ENCODE results near the gene CCNG1. TPM values are rescaled to one million over a fixed set of nuclear protein-coding genes. Genes with fewer than 3 reads are reported as not detected.
"Not testable (repeated sequence)": the region's sequence is repeated elsewhere in the genome, so short reads cannot be mapped to it uniquely, and the experiment has no call there.

Gene CCNG1
- 107 TPM for total RNA-seq
- polyA plus RNA-seq: 150 TPM
- long read RNA-seq, donor 1, partial matches to known transcripts: 0 of 1 reads
- long read RNA-seq, donor 1, other reads (novel, unspliced or antisense): 0 of 1 reads
- long read RNA-seq, donor 2: 0 reads
- long read RNA-seq, donor 3, transcript CCNG1-201 (7 exons, 2,458 nt): major isoform, 20 of 26 reads
- long read RNA-seq, donor 3, transcript CCNG1-202 (8 exons, 2,366 nt): minor isoform, 5 of 26 reads
- long read RNA-seq, donor 3, partial matches to known transcripts: 0 of 26 reads
- long read RNA-seq, donor 3, other reads (novel, unspliced or antisense): 0 of 26 reads
- long read RNA-seq, donor 4, transcript CCNG1-201 (7 exons, 2,458 nt): major isoform, 7 of 8 reads
- long read RNA-seq, donor 4, partial matches to known transcripts: 0 of 8 reads
- long read RNA-seq, donor 4, other reads (novel, unspliced or antisense): 0 of 8 reads
- long read RNA-seq, donor 5, transcript CCNG1-201 (7 exons, 2,458 nt): major isoform, 19 of 35 reads
- long read RNA-seq, donor 5, transcript CCNG1-202 (8 exons, 2,366 nt): minor isoform, 6 of 35 reads
- long read RNA-seq, donor 5, partial matches to known transcripts: 0 of 35 reads
- long read RNA-seq, donor 5, other reads (novel, unspliced or antisense): 5 of 35 reads
- long read RNA-seq, donor 6, transcript CCNG1-201 (7 exons, 2,458 nt): major isoform, 17 of 20 reads
- long read RNA-seq, donor 6, partial matches to known transcripts: 0 of 20 reads
- long read RNA-seq, donor 6, other reads (novel, unspliced or antisense): 0 of 20 reads
- long read RNA-seq, donor 7, transcript CCNG1-201 (7 exons, 2,458 nt): major isoform, 18 of 220 reads
- long read RNA-seq, donor 7, partial matches to known transcripts: 43 of 220 reads
- long read RNA-seq, donor 7, other reads (novel, unspliced or antisense): 157 of 220 reads
- long read RNA-seq, donor 8, transcript CCNG1-201 (7 exons, 2,458 nt): major isoform, 8 of 9 reads
- long read RNA-seq, donor 8, partial matches to known transcripts: 0 of 9 reads
- long read RNA-seq, donor 8, other reads (novel, unspliced or antisense): 0 of 9 reads
- long read RNA-seq, donor 9, transcript CCNG1-201 (7 exons, 2,458 nt): major isoform, 8 of 11 reads
- long read RNA-seq, donor 9, partial matches to known transcripts: 0 of 11 reads
- long read RNA-seq, donor 9, other reads (novel, unspliced or antisense): 0 of 11 reads
- long read RNA-seq, donor 10, transcript CCNG1-202 (8 exons, 2,366 nt): minor isoform, 6 of 20 reads
- long read RNA-seq, donor 10, transcript CCNG1-201 (7 exons, 2,458 nt): major isoform, 13 of 20 reads
- long read RNA-seq, donor 10, partial matches to known transcripts: 0 of 20 reads
- long read RNA-seq, donor 10, other reads (novel, unspliced or antisense): 0 of 20 reads

GRCh38 chr5:163437309-163438182, at the start of gene CCNG1:
Gene CCNG1, plus strand, starts transcription at chr5:163437595. Its CDS starts 1,662 bp downstream, at chr5:163439257.
- no peaks in the 10 kb centered on the region for H3K9me3 ChIP-seq (ENCODE audit: control insufficient read depth in 2 of 2, insufficient read depth in 1 of 2, low read length in 1 of 2)
- H3K27ac ChIP-seq (ENCODE audit: low read depth in 1 of 2, low read length in 1 of 2): peak within 1 kb of the TSS; percentile 81 to 85
- WGBS: under 1% methylated on average over 51 of the region's 51 CpGs
- peak within 1 kb of the TSS; percentile 83 to 88 for H3K4me3 ChIP-seq (ENCODE audit: low read length in 2 of 2)
- peak; percentile 72 to 95 (median 87) for DNase-seq (ENCODE audit: low read depth in 6 of 9, low spot score in 9 of 9)
- peaks cover 0 to 17% of the 10 kb centered on the region in 2 donors for H3K36me3 ChIP-seq (ENCODE audit: control insufficient read depth in 2 of 2, insufficient read depth in 2 of 2, low read length in 1 of 2)
- H3K27me3 ChIP-seq (ENCODE audit: control insufficient read depth in 2 of 2, insufficient read depth in 1 of 2, low read length in 1 of 2): no peaks in the 10 kb centered on the region
- peaks cover 0 to 7% of the 10 kb centered on the region in 2 donors for H3K4me1 ChIP-seq (ENCODE audit: control insufficient read depth in 2 of 2, insufficient read depth in 2 of 2, low read length in 2 of 2)

GRCh38 chr5:163395792-163396191, 41.6 kb upstream of the CCNG1 start:
- Histone ChIP-seq H3K4me3 (ENCODE audit: low read length in 2 of 2) (no peak overlapping the region), H3K36me3 (ENCODE audit: control insufficient read depth in 2 of 2, insufficient read depth in 2 of 2, low read length in 1 of 2) (no peaks in the 10 kb centered on the region), H3K9me3 (ENCODE audit: control insufficient read depth in 2 of 2, insufficient read depth in 1 of 2, low read length in 1 of 2) (no peaks in the 10 kb centered on the region), H3K27me3 (ENCODE audit: control insufficient read depth in 2 of 2, insufficient read depth in 1 of 2, low read length in 1 of 2) (no peaks in the 10 kb centered on the region), H3K27ac (ENCODE audit: low read depth in 1 of 2, low read length in 1 of 2) (no peak overlapping the region), H3K4me1 (ENCODE audit: control insufficient read depth in 2 of 2, insufficient read depth in 2 of 2, low read length in 2 of 2) (no peaks in the 10 kb centered on the region)
- 97% methylated on average over 2 of the region's 2 CpGs for WGBS
- no peak for DNase-seq (ENCODE audit: low read depth in 6 of 9, low spot score in 9 of 9)

GRCh38 chr5:163396818-163397340, 40.5 kb upstream of the CCNG1 start:
- H3K27ac ChIP-seq (ENCODE audit: low read depth in 1 of 2, low read length in 1 of 2); H3K4me3 ChIP-seq (ENCODE audit: low read length in 2 of 2); H3K9me3 ChIP-seq (ENCODE audit: control insufficient read depth in 2 of 2, insufficient read depth in 1 of 2, low read length in 1 of 2); H3K27me3 ChIP-seq (ENCODE audit: control insufficient read depth in 2 of 2, insufficient read depth in 1 of 2, low read length in 1 of 2); H3K4me1 ChIP-seq (ENCODE audit: control insufficient read depth in 2 of 2, insufficient read depth in 2 of 2, low read length in 2 of 2); DNase-seq (ENCODE audit: low read depth in 6 of 9, low spot score in 9 of 9); H3K36me3 ChIP-seq (ENCODE audit: control insufficient read depth in 2 of 2, insufficient read depth in 2 of 2, low read length in 1 of 2): not testable (repeated sequence)
- 78% methylated on average over 9 of the region's 9 CpGs for WGBS

- no peak for DNase-seq (ENCODE audit: low read depth in 6 of 9, low spot score in 9 of 9)
- Histone ChIP-seq H3K36me3 (ENCODE audit: control insufficient read depth in 2 of 2, insufficient read depth in 2 of 2, low read length in 1 of 2) (no peaks in the 10 kb centered on the region), H3K4me3 (ENCODE audit: low read length in 2 of 2) (no peak overlapping the region), H3K27ac (ENCODE audit: low read depth in 1 of 2, low read length in 1 of 2) (no peak overlapping the region), H3K27me3 (ENCODE audit: control insufficient read depth in 2 of 2, insufficient read depth in 1 of 2, low read length in 1 of 2) (no peaks in the 10 kb centered on the region), H3K9me3 (ENCODE audit: control insufficient read depth in 2 of 2, insufficient read depth in 1 of 2, low read length in 1 of 2) (no peaks in the 10 kb centered on the region), H3K4me1 (ENCODE audit: control insufficient read depth in 2 of 2, insufficient read depth in 2 of 2, low read length in 2 of 2) (no peaks in the 10 kb centered on the region)
These were observed 40.0 kb upstream of the CCNG1 start for GRCh38 chr5:163397354-163397753.

- Histone ChIP-seq H3K36me3 (ENCODE audit: control insufficient read depth in 2 of 2, insufficient read depth in 2 of 2, low read length in 1 of 2) (no peaks in the 10 kb centered on the region), H3K4me1 (ENCODE audit: control insufficient read depth in 2 of 2, insufficient read depth in 2 of 2, low read length in 2 of 2) (no peaks in the 10 kb centered on the region), H3K27me3 (ENCODE audit: control insufficient read depth in 2 of 2, insufficient read depth in 1 of 2, low read length in 1 of 2) (no peaks in the 10 kb centered on the region), H3K4me3 (ENCODE audit: low read length in 2 of 2) (no peak overlapping the region), H3K27ac (ENCODE audit: low read depth in 1 of 2, low read length in 1 of 2) (no peak overlapping the region), H3K9me3 (ENCODE audit: control insufficient read depth in 2 of 2, insufficient read depth in 1 of 2, low read length in 1 of 2) (no peaks in the 10 kb centered on the region)
- DNase-seq (ENCODE audit: low read depth in 6 of 9, low spot score in 9 of 9): no peak
- 87% methylated on average over 4 of the region's 4 CpGs for WGBS
These were observed 37.5 kb upstream of the CCNG1 start for GRCh38 chr5:163399923-163400322.

GRCh38 chr5:163401271-163401670, 36.1 kb upstream of the CCNG1 start:
- 92% methylated on average over 4 of the region's 4 CpGs for WGBS
- no peaks in the 10 kb centered on the region for H3K36me3 ChIP-seq (ENCODE audit: control insufficient read depth in 2 of 2, insufficient read depth in 2 of 2, low read length in 1 of 2)
- H3K27ac ChIP-seq (ENCODE audit: low read depth in 1 of 2, low read length in 1 of 2): no peak overlapping the region
- H3K4me3 ChIP-seq (ENCODE audit: low read length in 2 of 2): no peak overlapping the region
- no peak for DNase-seq (ENCODE audit: low read depth in 6 of 9, low spot score in 9 of 9)
- H3K4me1 ChIP-seq (ENCODE audit: control insufficient read depth in 2 of 2, insufficient read depth in 2 of 2, low read length in 2 of 2): no peaks in the 10 kb centered on the region
- H3K9me3 ChIP-seq (ENCODE audit: control insufficient read depth in 2 of 2, insufficient read depth in 1 of 2, low read length in 1 of 2): no peaks in the 10 kb centered on the region
- no peaks in the 10 kb centered on the region for H3K27me3 ChIP-seq (ENCODE audit: control insufficient read depth in 2 of 2, insufficient read depth in 1 of 2, low read length in 1 of 2)

GRCh38 chr5:163402007-163402406, 35.4 kb upstream of the CCNG1 start:
- no peak for DNase-seq (ENCODE audit: low read depth in 6 of 9, low spot score in 9 of 9)
- H3K9me3 ChIP-seq (ENCODE audit: control insufficient read depth in 2 of 2, insufficient read depth in 1 of 2, low read length in 1 of 2): no peaks in the 10 kb centered on the region
- H3K4me3 ChIP-seq (ENCODE audit: low read length in 2 of 2): no peak overlapping the region
- no peaks in the 10 kb centered on the region for H3K27me3 ChIP-seq (ENCODE audit: control insufficient read depth in 2 of 2, insufficient read depth in 1 of 2, low read length in 1 of 2)
- H3K27ac ChIP-seq (ENCODE audit: low read depth in 1 of 2, low read length in 1 of 2): no peak overlapping the region
- 93% methylated on average over 2 of the region's 2 CpGs for WGBS
- no peaks in the 10 kb centered on the region for H3K4me1 ChIP-seq (ENCODE audit: control insufficient read depth in 2 of 2, insufficient read depth in 2 of 2, low read length in 2 of 2)
- no peaks in the 10 kb centered on the region for H3K36me3 ChIP-seq (ENCODE audit: control insufficient read depth in 2 of 2, insufficient read depth in 2 of 2, low read length in 1 of 2)

Measured in thymus (tissue), 14 donors.